ENCODE measurements around the gene SLC44A5. TPM values are rescaled to one million over a fixed set of nuclear protein-coding genes. Genes with fewer than 3 reads are reported as not detected.

Gene SLC44A5
- total RNA-seq, 2 donors from 2014 or later, result 3.6 to 5.4 TPM

GRCh38 chr1:75589637-75590036 is 21.3 kb downstream of the SLC44A5 start:
- peak overlapping the region; percentile 63 to 86 (median 80) for H3K27ac ChIP-seq
- H3K36me3 ChIP-seq (replicated peaks in 1 of 2; ENCODE audit: insufficient read depth in 1 of 2, low read depth in 2 of 2), result no peaks in the 10 kb centered on the region
- ATAC-seq, result no peak
- intact Hi-C loops (cut with DNase I), result no loop called here
- no peaks in the 10 kb centered on the region for H3K27me3 ChIP-seq
- 65 to 82% methylated on average over 4 of the region's 4 CpGs for WGBS, 2 donors
- no peak for TF ChIP-seq POLR2A (IDR thresholded peaks at IDR 0.05)
- TF ChIP-seq CTCF (IDR thresholded peaks at IDR 0.05), result no peak
- H3K4me3 ChIP-seq, result no peak overlapping the region
- H3K9me3 ChIP-seq, result no peaks in the 10 kb centered on the region
- peaks cover 16% of the 10 kb centered on the region for H3K4me1 ChIP-seq
- DNase-seq, result peak in 1 of 4 donors; percentile 17

DNA sequence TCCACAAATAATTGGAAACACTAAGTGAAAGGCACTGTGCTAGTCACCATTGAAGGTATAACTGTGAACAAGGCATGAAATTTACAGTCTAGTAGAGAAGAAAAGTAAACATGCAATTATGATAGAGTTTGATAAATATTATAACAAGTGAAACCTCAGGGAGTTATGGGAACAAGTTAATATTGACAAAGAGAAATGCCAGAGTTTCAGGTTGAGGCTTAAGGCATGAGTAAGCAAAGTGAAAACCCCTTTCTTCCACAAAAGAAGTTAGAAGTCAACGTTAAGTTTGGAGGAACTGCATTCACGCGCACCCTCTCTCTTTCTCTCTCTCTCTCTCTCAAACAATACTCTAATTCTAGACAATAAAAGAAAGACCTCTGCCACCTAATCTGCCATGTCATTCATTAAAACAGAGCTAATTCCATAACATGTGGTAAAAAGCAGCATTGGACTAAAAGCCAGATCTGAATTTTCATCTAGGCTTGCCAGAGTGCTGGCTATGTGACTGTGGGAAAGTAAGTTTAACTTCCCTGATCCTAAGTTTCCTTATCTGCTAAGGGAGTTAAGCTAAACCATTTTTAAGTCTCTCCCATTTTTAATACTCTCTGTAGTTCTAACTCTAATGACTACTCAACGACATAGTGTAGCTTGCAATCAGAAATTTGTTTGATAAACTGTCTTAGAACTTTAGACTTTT is 22.0 kb downstream of the SLC44A5 start:
- peak overlapping the region; percentile 63 to 86 (median 80) for H3K27ac ChIP-seq
- peaks cover 16% of the 10 kb centered on the region for H3K4me1 ChIP-seq
- TF ChIP-seq CTCF (IDR thresholded peaks at IDR 0.05) (no peak), POLR2A (IDR thresholded peaks at IDR 0.05) (peak in 1 of 3 donors; percentile 23)
- intact Hi-C loops (cut with DNase I), result no loop called here
- 25 to 26% methylated on average over 4 of the region's 4 CpGs for WGBS, 2 donors
- ATAC-seq (peak; percentile 93), DNase-seq (no peak)
- H3K9me3 ChIP-seq, result no peaks in the 10 kb centered on the region
- no peak overlapping the region for H3K4me3 ChIP-seq
- H3K27me3 ChIP-seq, result no peaks in the 10 kb centered on the region
- H3K36me3 ChIP-seq (replicated peaks in 1 of 2; ENCODE audit: insufficient read depth in 1 of 2, low read depth in 2 of 2), result no peaks in the 10 kb centered on the region

- TF ChIP-seq CTCF (IDR thresholded peaks at IDR 0.05), result no peak
- TF ChIP-seq POLR2A (IDR thresholded peaks at IDR 0.05), result no peak
- Histone ChIP-seq H3K36me3 (replicated peaks in 1 of 2; ENCODE audit: insufficient read depth in 1 of 2, low read depth in 2 of 2) (no peaks in the 10 kb centered on the region), H3K4me1 (peaks cover 16% of the 10 kb centered on the region), H3K27ac (no peak overlapping the region), H3K27me3 (no peaks in the 10 kb centered on the region), H3K9me3 (no peaks in the 10 kb centered on the region), H3K4me3 (no peak overlapping the region)
- no peak for DNase-seq
- ATAC-seq, result no peak
- WGBS, 2 donors, result 61 to 84% methylated on average over 3 of the region's 3 CpGs
- intact Hi-C loops (cut with DNase I), result no loop called here
Observed at GRCh38 chr1:75587692-75588091, 23.2 kb downstream of the SLC44A5 start.

- intact Hi-C loops (cut with DNase I), result no loop called here
- DNase-seq (no peak), ATAC-seq (no peak)
- WGBS, 2 donors, result 55 to 79% methylated on average over 2 of the region's 2 CpGs
- Histone ChIP-seq H3K4me1 (peaks cover 4% of the 10 kb centered on the region), H3K36me3 (replicated peaks in 1 of 2; ENCODE audit: insufficient read depth in 1 of 2, low read depth in 2 of 2) (no peaks in the 10 kb centered on the region), H3K27me3 (no peaks in the 10 kb centered on the region), H3K4me3 (no peak overlapping the region), H3K27ac (no peak overlapping the region), H3K9me3 (no peaks in the 10 kb centered on the region)
- TF ChIP-seq CTCF (IDR thresholded peaks at IDR 0.05), result no peak
- TF ChIP-seq POLR2A (IDR thresholded peaks at IDR 0.05), result no peak
Observed at GRCh38 chr1:75583282-75583681, 27.6 kb downstream of the SLC44A5 start.

- no peaks in the 10 kb centered on the region for H3K9me3 ChIP-seq
- H3K27me3 ChIP-seq, result no peaks in the 10 kb centered on the region
- no peak overlapping the region for H3K27ac ChIP-seq
- no peak overlapping the region for H3K4me3 ChIP-seq
- H3K36me3 ChIP-seq (replicated peaks in 1 of 2; ENCODE audit: insufficient read depth in 1 of 2, low read depth in 2 of 2), result no peaks in the 10 kb centered on the region
- DNase-seq (no peak), ATAC-seq (no peak)
- TF ChIP-seq CTCF (IDR thresholded peaks at IDR 0.05) (no peak), POLR2A (IDR thresholded peaks at IDR 0.05) (no peak)
- H3K4me1 ChIP-seq, result peaks cover 2% of the 10 kb centered on the region
- WGBS, 2 donors, result 76 to 81% methylated on average over 1 of the region's 1 CpG
- intact Hi-C loops (cut with DNase I), result no loop called here
Observed at GRCh38 chr1:75582725-75583261, 28.1 kb downstream of the SLC44A5 start.
